Body of pancreas (tissue), 4 donors: Measurements from ENCODE around the gene MESD. TPM values are rescaled to one million over a fixed set of nuclear protein-coding genes. Genes with fewer than 3 reads are reported as not detected.

Experiments used
- ATAC-seq: fragments of 150-250 bp; one replicate; pipeline ENCODE4 v1.9.1; 2016
- DNase-seq, 4 donors: peaks; one replicate each; pipeline ENCODE4 v3.0.0-alpha.2; 2019
- H3K27ac ChIP-seq, 4 donors: fragments of 200-600 bp; sonication (generic); 1 replicate in 3 of 4; 2 replicates in 1 of 4; pipeline versions ENCODE4 v1.5.1 to v1.6.1; 2016 to 2019; ENCODE audit warnings: mild to moderate bottlenecking in 1 of 4, mixed read lengths in 1 of 4, moderate library complexity in 1 of 4
- H3K27me3 ChIP-seq, 2 donors: fragments of 200-600 bp; sonication (generic); one replicate each; pipeline ENCODE4 v1.6.0; 2016; ENCODE audit warnings: mild to moderate bottlenecking in 1 of 2
- H3K36me3 ChIP-seq, 2 donors: fragments of 200-600 bp; sonication (generic); replicated peaks in 1 of 2; 2 replicates each; pipeline ENCODE4 v1.5.1; 2016; ENCODE audit warnings: low read depth in 2 of 2; ENCODE audit not compliant: insufficient read depth in 1 of 2
- H3K4me1 ChIP-seq: fragments of 200-600 bp; sonication (generic); one replicate; pipeline ENCODE4 v1.6.0; 2016
- H3K4me3 ChIP-seq, 2 donors: fragments of 200-600 bp; sonication (generic); 1 replicate in 1 of 2; 2 replicates in 1 of 2; pipeline ENCODE4 v1.5.1; 2016 to 2019
- H3K9me3 ChIP-seq, 3 donors: fragments of 200-600 bp; sonication (generic); 1 replicate in 2 of 3; 2 replicates in 1 of 3; pipeline ENCODE4 v1.5.1; 2016
- CTCF ChIP-seq, 7 experiments: fragments of 450-650 bp in 4 of 7; fragments of 200-600 bp in 3 of 7; sonication (generic) in 3 of 7; IDR thresholded peaks; one replicate each; pipeline ENCODE4 v1.5.1; 2016 to 2019; ENCODE audit warnings: antibody characterized with exemption in 7 of 7
- POLR2A ChIP-seq, 3 donors: fragments of 450-650 bp; IDR thresholded peaks; one replicate each; pipeline ENCODE4 v1.6.1; 2016; ENCODE audit warnings: antibody characterized with exemption in 3 of 3, mild to moderate bottlenecking in 2 of 3
- WGBS, 2 donors: methylation state at CpG; one replicate each; pipeline ENCODE4 v1.1.5; 2017; 5-methylcytosine and 5-hydroxymethylcytosine counted together
- intact Hi-C: fragments of 100-400 bp; cut with DNase I; formaldehyde crosslinking; loops from one replicate; pipeline ENCODE4 v1.15.1; 2023
- total RNA-seq, 2 donors: library from RNA; depleted of rRNA; stranded (reverse); fragments of >200 nt; gene quantifications; one replicate each; pipeline ENCODE4 v1.1.0, GENCODE V29; 2016

Gene MESD
- total RNA-seq, 2 donors from 2014 or later, result 22.3 to 34.6 TPM

GRCh38 chr15:81032818-81033217 is 43.2 kb upstream of the MESD start:
- Histone ChIP-seq H3K4me1 (peaks cover 49% of the 10 kb centered on the region), H3K9me3 (no peaks in the 10 kb centered on the region), H3K4me3 (no peak overlapping the region), H3K27me3 (no peaks in the 10 kb centered on the region), H3K36me3 (no peaks in the 10 kb centered on the region), H3K27ac (peak overlapping the region in 3 of 4 donors; percentile 42 to 73 (median 51))
- ATAC-seq (peak; percentile 91), DNase-seq (peak; percentile 36 to 72 (median 56))
- intact Hi-C loops, result no loop called here
- TF ChIP-seq POLR2A (IDR thresholded peaks at IDR 0.05) (no peak), CTCF (IDR thresholded peaks at IDR 0.05) (peak in 2 of 7 experiments; percentile 14 to 16)
- WGBS, 2 donors, result 9 to 13% methylated on average over 1 of the region's 1 CpG

- Histone ChIP-seq H3K4me1 (peaks cover 49% of the 10 kb centered on the region), H3K27ac (peak overlapping the region in 3 of 4 donors; percentile 37 to 73 (median 51)), H3K9me3 (no peaks in the 10 kb centered on the region), H3K27me3 (no peaks in the 10 kb centered on the region), H3K36me3 (no peaks in the 10 kb centered on the region), H3K4me3 (no peak overlapping the region)
- intact Hi-C loops, result no loop called here
- TF ChIP-seq CTCF (IDR thresholded peaks at IDR 0.05), result no peak
- no peak for TF ChIP-seq POLR2A (IDR thresholded peaks at IDR 0.05)
- 42 to 44% methylated on average over 4 of the region's 4 CpGs for WGBS, 2 donors
- DNase-seq (no peak), ATAC-seq (peak; percentile 13)
These were observed 42.7 kb upstream of the MESD start for GRCh38 chr15:81032355-81032754.

- Histone ChIP-seq H3K36me3 (no peaks in the 10 kb centered on the region), H3K4me1 (peaks cover 49% of the 10 kb centered on the region), H3K27ac (peak overlapping the region in 1 of 4 donors; percentile 73), H3K27me3 (no peaks in the 10 kb centered on the region), H3K4me3 (no peak overlapping the region), H3K9me3 (no peaks in the 10 kb centered on the region)
- ATAC-seq (no peak), DNase-seq (no peak)
- WGBS, 2 donors, result 85 to 89% methylated on average over 4 of the region's 4 CpGs
- TF ChIP-seq POLR2A (IDR thresholded peaks at IDR 0.05) (no peak), CTCF (IDR thresholded peaks at IDR 0.05) (no peak)
- intact Hi-C loops, result no loop called here
These were observed 41.6 kb upstream of the MESD start for GRCh38 chr15:81031203-81031602.

- 26 to 30% methylated on average over 3 of the region's 3 CpGs for WGBS, 2 donors
- ATAC-seq, result no peak
- intact Hi-C loops, result no loop called here
- TF ChIP-seq POLR2A (IDR thresholded peaks at IDR 0.05) (no peak), CTCF (IDR thresholded peaks at IDR 0.05) (no peak)
- no peaks in the 10 kb centered on the region for H3K9me3 ChIP-seq
- H3K27ac ChIP-seq, result peak overlapping the region in 1 of 4 donors; percentile 49
- no peaks in the 10 kb centered on the region for H3K27me3 ChIP-seq
- H3K4me1 ChIP-seq, result peaks cover 49% of the 10 kb centered on the region
- no peak overlapping the region for H3K4me3 ChIP-seq
- H3K36me3 ChIP-seq, result no peaks in the 10 kb centered on the region
- no peak for DNase-seq
These were observed 40.7 kb upstream of the MESD start for GRCh38 chr15:81030301-81030750.
